Measurements from ENCODE around the gene EFCAB8. TPM values are rescaled to one million over a fixed set of nuclear protein-coding genes. Genes with fewer than 3 reads are reported as not detected.

EFCAB8 gene
- total RNA-seq, 1 experiment from 2014 or later: 0.09 TPM

DNA sequence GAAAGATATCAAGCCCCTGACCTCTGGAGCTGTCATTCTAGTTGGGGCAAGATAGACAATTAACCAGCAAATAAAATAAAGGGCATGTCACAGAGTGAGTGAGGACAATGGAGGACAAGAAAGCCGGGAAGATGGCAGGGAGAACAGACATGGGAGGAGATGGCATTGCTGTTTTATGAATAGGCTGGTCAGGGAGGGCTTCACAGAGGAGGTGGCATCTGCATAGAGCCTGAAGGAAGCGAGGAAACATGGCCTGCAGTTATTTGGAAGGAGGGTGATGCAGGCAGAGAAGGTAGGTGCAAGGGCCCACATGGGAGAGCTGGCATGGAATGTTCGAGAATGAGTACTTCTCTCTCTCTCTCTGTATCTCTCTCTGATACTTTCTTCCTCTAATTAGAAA lies 63.7 kb downstream of the EFCAB8 start:
- Mint-ChIP-seq H3K36me3 (ENCODE audit: insufficient read depth in 1 of 3, low read depth in 3 of 3) (no peaks in the 10 kb centered on the region), H3K4me1 (no peaks in the 10 kb centered on the region), H3K27ac (no peak overlapping the region; a peak in 1 of 7 replicates), H3K27me3 (ENCODE audit: low read depth) (peaks cover 7% of the 10 kb centered on the region), H3K4me3 (no peak overlapping the region), H3K9me3 (no peaks in the 10 kb centered on the region)
- Histone ChIP-seq H2BK20ac (ENCODE audit: low read depth, low read length, poor library complexity, severe bottlenecking) (no peak overlapping the region), H4K8ac (replicated peaks; ENCODE audit: insufficient read length, low read depth, low read length) (no peak overlapping the region), H3K27me3 (ENCODE audit: insufficient read depth, low read length) (no peaks in the 10 kb centered on the region), H4K5ac (ENCODE audit: insufficient read length, low read depth, low read length) (no peak overlapping the region), H3K56ac (ENCODE audit: insufficient read length, low read depth, low read length) (no peak overlapping the region), H2BK12ac (ENCODE audit: insufficient read length, low read depth, low read length) (no peak overlapping the region), H3K27ac (ENCODE audit: insufficient read length, low read depth, low read length) (no peak overlapping the region), H3K9ac (ENCODE audit: extremely low read depth, insufficient read length, low read length) (no peak overlapping the region), H4K20me1 (ENCODE audit: control insufficient read depth, insufficient read depth, insufficient read length) (no peaks in the 10 kb centered on the region), H4K91ac (ENCODE audit: insufficient read length, low read depth, low read length) (no peak overlapping the region), H3T11ph (ENCODE audit: low read length) (no peak overlapping the region), H3K23ac (ENCODE audit: insufficient read length, low read depth, low read length) (no peak overlapping the region), H3K4me2 (ENCODE audit: insufficient read depth, insufficient read length, low read length) (no peak overlapping the region), H2BK5ac (ENCODE audit: insufficient read length, low read length) (no peak overlapping the region), H3K4ac (ENCODE audit: low read depth, low read length) (no peak overlapping the region), H2BK15ac (ENCODE audit: low read depth, low read length) (no peak overlapping the region), H3K79me2 (ENCODE audit: insufficient read depth, low read length) (no peaks in the 10 kb centered on the region), H2AFZ (ENCODE audit: low read length) (no peak overlapping the region), H3K18ac (ENCODE audit: insufficient read length, low read depth, low read length) (no peak overlapping the region), H3K23me2 (ENCODE audit: insufficient read length, low read depth, low read length, poor library complexity, severe bottlenecking) (no peaks in the 10 kb centered on the region), H3K4me1 (ENCODE audit: insufficient read depth, low read length) (no peaks in the 10 kb centered on the region), H2AK5ac (ENCODE audit: insufficient read length, low read length) (no peak overlapping the region), H3K14ac (ENCODE audit: insufficient read depth, low read length) (no peak overlapping the region), H3K79me1 (ENCODE audit: insufficient read depth, low read depth, low read length, poor library complexity, severe bottlenecking) (no peaks in the 10 kb centered on the region), H3K9me3 (ENCODE audit: control insufficient read depth, low read depth, low read length) (no peaks in the 10 kb centered on the region), H2BK120ac (ENCODE audit: low read depth, low read length, poor library complexity, severe bottlenecking) (no peak overlapping the region)
- TF ChIP-seq, protein P1, sequence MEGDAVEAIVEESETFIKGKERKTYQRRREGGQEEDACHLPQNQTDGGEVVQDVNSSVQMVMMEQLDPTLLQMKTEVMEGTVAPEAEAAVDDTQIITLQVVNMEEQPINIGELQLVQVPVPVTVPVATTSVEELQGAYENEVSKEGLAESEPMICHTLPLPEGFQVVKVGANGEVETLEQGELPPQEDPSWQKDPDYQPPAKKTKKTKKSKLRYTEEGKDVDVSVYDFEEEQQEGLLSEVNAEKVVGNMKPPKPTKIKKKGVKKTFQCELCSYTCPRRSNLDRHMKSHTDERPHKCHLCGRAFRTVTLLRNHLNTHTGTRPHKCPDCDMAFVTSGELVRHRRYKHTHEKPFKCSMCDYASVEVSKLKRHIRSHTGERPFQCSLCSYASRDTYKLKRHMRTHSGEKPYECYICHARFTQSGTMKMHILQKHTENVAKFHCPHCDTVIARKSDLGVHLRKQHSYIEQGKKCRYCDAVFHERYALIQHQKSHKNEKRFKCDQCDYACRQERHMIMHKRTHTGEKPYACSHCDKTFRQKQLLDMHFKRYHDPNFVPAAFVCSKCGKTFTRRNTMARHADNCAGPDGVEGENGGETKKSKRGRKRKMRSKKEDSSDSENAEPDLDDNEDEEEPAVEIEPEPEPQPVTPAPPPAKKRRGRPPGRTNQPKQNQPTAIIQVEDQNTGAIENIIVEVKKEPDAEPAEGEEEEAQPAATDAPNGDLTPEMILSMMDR (conservative IDR thresholded peaks at IDR 0.05): no peak
- WGBS (ENCODE audit: extremely low coverage, insufficient read length, low lambda C conversion rate): no CpG with 5 or more reads among the region's 3 CpGs
- DNase-seq: no peak

Measured in H9 (cell line).